Measurements from ENCODE around the gene DNAJC27.

The DNAJC27 gene

GRCh38 chr2:24970483-24971285, 1.1 kb downstream of the DNAJC27 start:
- DNase-seq, result peak; percentile 32

- no peak for DNase-seq
Observed at GRCh38 chr2:24969784-24970183, 2.0 kb downstream of the DNAJC27 start.

- no peak for DNase-seq
Observed at GRCh38 chr2:24961903-24962302, 9.9 kb downstream of the DNAJC27 start.

- no peak for DNase-seq
Observed at GRCh38 chr2:24959761-24960160, 12.0 kb downstream of the DNAJC27 start.

- DNase-seq, result no peak
Observed at GRCh38 chr2:24958411-24958935, 13.3 kb downstream of the DNAJC27 start.

GRCh38 chr2:24957976-24958375, 13.8 kb downstream of the DNAJC27 start:
- no peak for DNase-seq

GRCh38 chr2:24957221-24957620, 14.5 kb downstream of the DNAJC27 start:
- no peak for DNase-seq

- DNase-seq, result no peak
Observed at GRCh38 chr2:24955921-24956320, 15.8 kb downstream of the DNAJC27 start.

- DNase-seq, result no peak
Observed at GRCh38 chr2:24955232-24955631, 16.5 kb downstream of the DNAJC27 start.

- no peak for DNase-seq
Observed at GRCh38 chr2:24950102-24950501, 21.7 kb downstream of the DNAJC27 start.

GRCh38 chr2:24948506-24948905, 23.2 kb downstream of the DNAJC27 start:
- no peak for DNase-seq

GRCh38 chr2:24947561-24948157, 24.1 kb downstream of the DNAJC27 start:
- no peak for DNase-seq

- no peak for DNase-seq
Observed at GRCh38 chr2:24945907-24946306, 25.8 kb downstream of the DNAJC27 start.

GRCh38 chr2:24943427-24944053, 28.2 kb downstream of the DNAJC27 start:
- no peak for DNase-seq

GRCh38 chr2:24939353-24939752, 32.4 kb downstream of the DNAJC27 start:
- no peak for DNase-seq

GRCh38 chr2:24937236-24937635, 34.5 kb downstream of the DNAJC27 start:
- no peak for DNase-seq

- DNase-seq, result no peak
Observed at GRCh38 chr2:24935145-24935544, 36.6 kb downstream of the DNAJC27 start.

GRCh38 chr2:24932715-24933114, 39.0 kb downstream of the DNAJC27 start:
- no peak for DNase-seq

GRCh38 chr2:24930768-24931167, 41.0 kb downstream of the DNAJC27 start:
- no peak for DNase-seq

- no peak for DNase-seq
Observed at GRCh38 chr2:24929230-24929629, 42.5 kb downstream of the DNAJC27 start.

- DNase-seq, result no peak
Observed at GRCh38 chr2:24928036-24928435, 43.7 kb downstream of the DNAJC27 start.

- DNase-seq, result no peak
Observed at GRCh38 chr2:24926602-24927252, 45.0 kb downstream of the DNAJC27 start.

- no peak for DNase-seq
Observed at GRCh38 chr2:24926220-24926601, 45.5 kb downstream of the DNAJC27 start.

Data from kidney glomerular epithelial cell (primary cell).